Activated T-helper 1 cell treated with anti-CD3 and anti-CD28 coated beads, Interleukin-12 subunit alpha, Interleukin-12 subunit beta, Interleukin-2, Interleukin-4 antibody, amounts not matched to agents 30 ng/mL and 10 ng/mL and 1 ng/mL, durations not matched to agents 14 hours and 24 hours and 36 hours (primary cell): Measurements from ENCODE around the gene SPECC1L. TPM values are rescaled to one million over a fixed set of nuclear protein-coding genes. Genes with fewer than 3 reads are reported as not detected.

Experiments
- DNase-seq: peaks from one replicate; pipeline ENCODE4 v3.0.0; 2021; ENCODE audit warnings: low spot score
- H3K27ac Mint-ChIP-seq: one replicate; pipeline ENCODE4 v1.8.0; 2021; ENCODE audit warnings: mild to moderate bottlenecking, mixed read lengths
- H3K27me3 Mint-ChIP-seq: one replicate; pipeline ENCODE4 v1.8.0; 2022; ENCODE audit warnings: mild to moderate bottlenecking, moderate library complexity, mixed read lengths; ENCODE audit not compliant: insufficient read depth
- H3K36me3 Mint-ChIP-seq: one replicate; pipeline ENCODE4 v1.8.0; 2021; ENCODE audit warnings: low read depth, mixed read lengths
- H3K4me1 Mint-ChIP-seq: one replicate; pipeline ENCODE4 v1.8.0; 2021; ENCODE audit warnings: low read depth, mixed read lengths
- H3K4me3 Mint-ChIP-seq: one replicate; pipeline ENCODE4 v1.8.0; 2021; ENCODE audit warnings: mild to moderate bottlenecking, moderate library complexity, mixed read lengths
- H3K9me3 Mint-ChIP-seq: one replicate; pipeline ENCODE4 v1.8.0; 2021; ENCODE audit warnings: mixed read lengths
- intact Hi-C: fragments of 100-400 bp; cut with micrococcal nuclease; formaldehyde crosslinking; loops from one replicate; pipeline ENCODE4 v1.15.1; 2024
- total RNA-seq: library from RNA; stranded (reverse); gene quantifications from 2 replicates; pipeline ENCODE4 v1.2.3, GENCODE V29; 2022

SPECC1L gene
- total RNA-seq, 1 donor from 2014 or later = 40.3 TPM

- no peak overlapping the region for H3K27ac Mint-ChIP-seq
- peaks cover 15% of the 10 kb centered on the region for H3K36me3 Mint-ChIP-seq
- peaks cover 10% of the 10 kb centered on the region for H3K4me1 Mint-ChIP-seq
- intact Hi-C loops = no loop called here
- H3K9me3 Mint-ChIP-seq = no peaks in the 10 kb centered on the region
- no peaks in the 10 kb centered on the region for H3K27me3 Mint-ChIP-seq
- H3K4me3 Mint-ChIP-seq = no peak overlapping the region
- DNase-seq = no peak
Measured at GRCh38 chr22:24339452-24339747, 68.8 kb downstream of the SPECC1L start.

- no peaks in the 10 kb centered on the region for H3K27me3 Mint-ChIP-seq
- intact Hi-C loops = no loop called here
- H3K36me3 Mint-ChIP-seq = peaks cover 15% of the 10 kb centered on the region
- H3K9me3 Mint-ChIP-seq = no peaks in the 10 kb centered on the region
- H3K27ac Mint-ChIP-seq = no peak overlapping the region
- no peak for DNase-seq
- no peaks in the 10 kb centered on the region for H3K4me1 Mint-ChIP-seq
- no peak overlapping the region for H3K4me3 Mint-ChIP-seq
Measured at GRCh38 chr22:24341627-24342026, 71.0 kb downstream of the SPECC1L start.

- no peak overlapping the region for H3K27ac Mint-ChIP-seq
- intact Hi-C loops = no loop called here
- H3K27me3 Mint-ChIP-seq = no peaks in the 10 kb centered on the region
- no peaks in the 10 kb centered on the region for H3K4me1 Mint-ChIP-seq
- H3K9me3 Mint-ChIP-seq = peaks cover 12% of the 10 kb centered on the region
- H3K4me3 Mint-ChIP-seq = no peak overlapping the region
- peaks cover 42% of the 10 kb centered on the region for H3K36me3 Mint-ChIP-seq
- DNase-seq = no peak
Measured at GRCh38 chr22:24350627-24351026, 80.0 kb downstream of the SPECC1L start.

- Mint-ChIP-seq H3K27me3 (no peaks in the 10 kb centered on the region), H3K4me3 (no peak overlapping the region), H3K27ac (no peak overlapping the region), H3K36me3 (peaks cover 38% of the 10 kb centered on the region), H3K4me1 (peaks cover 4% of the 10 kb centered on the region), H3K9me3 (peaks cover 12% of the 10 kb centered on the region)
- intact Hi-C loops = no loop called here
- DNase-seq = no peak
Measured at GRCh38 chr22:24353121-24353520, 82.5 kb downstream of the SPECC1L start.

GRCh38 chr22:24355574-24355973 lies 84.9 kb downstream of the SPECC1L start:
- peaks cover 39% of the 10 kb centered on the region for H3K36me3 Mint-ChIP-seq
- intact Hi-C loops = no loop called here
- H3K27me3 Mint-ChIP-seq = no peaks in the 10 kb centered on the region
- H3K4me1 Mint-ChIP-seq = peaks cover 4% of the 10 kb centered on the region
- DNase-seq = no peak
- H3K27ac Mint-ChIP-seq = no peak overlapping the region
- H3K9me3 Mint-ChIP-seq = peaks cover 12% of the 10 kb centered on the region
- no peak overlapping the region for H3K4me3 Mint-ChIP-seq

- Mint-ChIP-seq H3K9me3 (peaks cover 12% of the 10 kb centered on the region), H3K27me3 (no peaks in the 10 kb centered on the region)
Measured at GRCh38 chr22:24357547-24357946, 86.9 kb downstream of the SPECC1L start.

DNA sequence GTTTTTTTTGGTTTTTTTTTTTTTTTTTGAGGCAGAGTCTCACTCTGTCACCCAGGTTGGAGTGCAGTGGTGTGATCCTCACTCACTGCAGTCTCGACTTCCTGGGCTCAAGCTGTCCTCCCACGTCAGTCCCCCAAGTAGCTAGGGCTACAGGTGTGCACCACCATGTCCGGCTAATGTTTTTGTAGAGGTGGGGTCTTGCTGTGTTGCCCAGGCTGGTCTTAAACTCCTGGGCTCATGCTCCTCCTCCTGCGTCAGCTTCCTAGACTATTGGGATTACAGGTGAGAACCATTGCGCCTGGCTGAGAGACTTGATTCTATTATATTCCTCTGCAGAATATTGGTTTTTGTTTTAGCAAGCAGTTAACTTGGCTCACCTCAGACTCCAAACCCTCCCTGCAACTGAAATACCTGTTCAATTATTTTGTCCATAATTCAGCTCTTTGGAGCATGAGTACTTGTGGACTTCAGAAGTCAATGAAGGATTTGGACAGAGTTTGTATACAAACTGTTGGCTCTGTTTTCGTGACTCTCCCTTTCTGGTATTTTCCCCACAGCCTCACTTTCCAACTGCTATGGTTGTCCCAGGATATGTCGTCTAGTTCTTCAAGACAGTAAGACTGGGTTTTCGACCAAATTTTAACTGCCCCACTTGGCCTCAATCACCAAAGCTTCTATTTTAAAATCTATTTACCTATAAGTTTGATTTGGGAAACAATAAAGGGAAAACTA lies 87.6 kb downstream of the SPECC1L start:
- Mint-ChIP-seq H3K4me3 (no peak overlapping the region), H3K27ac (no peak overlapping the region), H3K4me1 (peaks cover 4% of the 10 kb centered on the region), H3K36me3 (peaks cover 32% of the 10 kb centered on the region), H3K9me3 (peaks cover 5% of the 10 kb centered on the region), H3K27me3 (no peaks in the 10 kb centered on the region)
- DNase-seq = no peak
- intact Hi-C loops = no loop called here

More at GRCh38 chr22:24357547-24357946, 86.9 kb downstream of the SPECC1L start:
- Mint-ChIP-seq H3K36me3 (peaks cover 34% of the 10 kb centered on the region), H3K27ac (no peak overlapping the region), H3K4me3 (no peak overlapping the region), H3K4me1 (peaks cover 4% of the 10 kb centered on the region)
- intact Hi-C loops = no loop called here
- DNase-seq = no peak

DNA sequence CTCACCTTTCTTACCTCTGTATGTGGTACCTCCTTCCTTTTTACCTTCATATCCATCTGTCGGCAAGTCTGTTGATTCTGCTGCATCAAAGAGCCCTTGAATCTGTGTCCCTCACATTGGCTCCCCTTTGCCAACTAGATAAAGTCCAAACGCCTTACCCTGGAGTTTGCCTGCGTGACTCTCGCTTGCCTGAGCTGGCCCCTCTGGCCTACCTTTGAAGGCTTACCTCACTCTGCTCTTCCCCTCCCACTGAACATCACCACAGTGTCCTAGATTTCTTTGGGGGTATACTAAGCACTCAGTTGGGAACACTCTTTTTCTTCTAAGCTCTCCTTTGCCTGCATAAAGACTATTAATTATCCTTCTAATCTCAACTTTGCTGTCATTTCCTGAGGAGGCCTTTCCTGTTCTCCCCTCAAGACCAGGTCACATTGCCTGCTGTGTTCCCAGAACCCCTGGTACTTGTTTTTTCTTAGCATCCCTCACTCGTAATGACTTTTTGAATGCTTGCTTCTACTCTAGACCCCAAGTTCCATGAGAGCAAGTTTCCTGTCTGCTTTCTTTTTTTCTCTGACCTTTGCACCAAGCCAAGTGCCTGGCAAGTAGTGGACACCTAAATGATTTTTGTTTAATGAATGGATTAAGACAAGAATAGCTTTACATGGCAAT lies 89.0 kb downstream of the SPECC1L start:
- Mint-ChIP-seq H3K9me3 (no peaks in the 10 kb centered on the region), H3K4me3 (no peak overlapping the region), H3K27ac (no peak overlapping the region), H3K4me1 (peaks cover 4% of the 10 kb centered on the region), H3K27me3 (no peaks in the 10 kb centered on the region), H3K36me3 (peaks cover 22% of the 10 kb centered on the region)
- no peak for DNase-seq
- intact Hi-C loops = no loop called here

- Mint-ChIP-seq H3K4me1 (no peaks in the 10 kb centered on the region), H3K4me3 (no peak overlapping the region), H3K27me3 (no peaks in the 10 kb centered on the region), H3K36me3 (peaks cover 29% of the 10 kb centered on the region), H3K9me3 (no peaks in the 10 kb centered on the region), H3K27ac (no peak overlapping the region)
- DNase-seq = no peak
- intact Hi-C loops = no loop called here
Measured at GRCh38 chr22:24361976-24362646, 91.5 kb downstream of the SPECC1L start.

DNA sequence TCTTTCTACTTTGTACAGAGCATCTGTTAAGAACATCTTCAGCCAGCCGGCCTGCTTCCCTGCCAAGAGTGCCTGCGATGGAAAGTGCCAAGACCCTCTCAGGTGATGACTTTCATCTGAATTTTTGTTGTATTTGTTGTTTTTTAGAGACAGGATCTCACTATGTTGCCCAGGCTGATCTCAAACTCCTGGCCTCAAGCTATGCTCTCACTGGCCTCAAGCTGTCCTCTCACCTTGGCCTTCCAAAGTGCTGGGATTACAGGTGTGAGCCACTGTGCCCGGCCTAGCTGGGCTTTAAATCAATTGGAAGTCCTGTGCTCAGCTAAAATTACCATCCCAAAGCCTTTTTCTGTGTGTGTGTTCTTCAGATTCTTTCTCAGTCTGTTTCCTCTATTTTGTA lies 92.6 kb downstream of the SPECC1L start:
- no peak for DNase-seq
- no peak overlapping the region for H3K27ac Mint-ChIP-seq
- no peaks in the 10 kb centered on the region for H3K4me1 Mint-ChIP-seq
- no peak overlapping the region for H3K4me3 Mint-ChIP-seq
- no peaks in the 10 kb centered on the region for H3K9me3 Mint-ChIP-seq
- peaks cover 36% of the 10 kb centered on the region for H3K36me3 Mint-ChIP-seq
- H3K27me3 Mint-ChIP-seq = no peaks in the 10 kb centered on the region
- intact Hi-C loops = no loop called here

DNA sequence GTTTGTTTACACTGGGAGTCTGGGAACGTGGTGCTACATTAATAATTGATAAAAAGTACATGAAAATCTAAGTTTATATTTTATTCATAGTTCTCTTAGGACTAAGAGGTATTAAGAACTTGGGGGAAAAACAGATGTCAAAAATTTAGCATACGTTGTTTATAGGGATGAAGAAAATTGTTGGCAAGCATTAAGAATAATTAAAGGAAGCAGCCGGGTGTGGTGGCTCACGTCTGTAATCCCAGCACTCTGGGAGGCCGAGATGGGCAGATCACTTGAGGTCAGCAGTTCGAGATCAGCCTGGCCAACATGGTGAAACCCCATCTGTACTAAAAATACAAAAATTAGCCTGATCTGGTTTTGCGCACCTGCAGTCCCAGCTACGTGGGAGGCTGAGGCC lies 96.1 kb downstream of the SPECC1L start:
- Mint-ChIP-seq H3K4me3 (no peak overlapping the region), H3K4me1 (no peaks in the 10 kb centered on the region), H3K9me3 (no peaks in the 10 kb centered on the region), H3K27ac (no peak overlapping the region), H3K27me3 (no peaks in the 10 kb centered on the region), H3K36me3 (peaks cover 51% of the 10 kb centered on the region)
- intact Hi-C loops = no loop called here
- DNase-seq = no peak

GRCh38 chr22:24367841-24368240 lies 97.2 kb downstream of the SPECC1L start:
- Mint-ChIP-seq H3K27me3 (no peaks in the 10 kb centered on the region), H3K4me3 (no peak overlapping the region), H3K27ac (no peak overlapping the region), H3K36me3 (peaks cover 55% of the 10 kb centered on the region), H3K4me1 (no peaks in the 10 kb centered on the region), H3K9me3 (no peaks in the 10 kb centered on the region)
- DNase-seq = no peak
- intact Hi-C loops = no loop called here

DNA sequence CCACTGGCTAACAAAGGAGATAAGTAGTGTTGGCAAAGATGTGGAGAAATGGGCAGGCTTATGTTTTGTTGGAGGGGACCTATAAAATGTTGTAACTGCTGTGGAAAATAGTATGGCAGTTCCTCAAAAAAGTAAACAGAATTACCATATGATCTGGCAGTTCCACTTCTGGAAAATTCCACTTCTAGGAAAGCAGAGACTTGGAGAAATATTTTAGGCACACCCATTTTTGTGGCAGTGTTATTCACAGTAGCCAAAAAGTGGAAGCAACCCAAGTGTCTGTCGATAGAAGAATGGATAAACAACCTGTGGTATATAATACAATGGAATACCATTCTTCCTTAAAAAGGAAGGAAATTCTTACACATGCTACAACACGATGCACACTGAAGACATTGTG lies 99.8 kb downstream of the SPECC1L start:
- no peak overlapping the region for H3K27ac Mint-ChIP-seq
- no peak overlapping the region for H3K4me3 Mint-ChIP-seq
- H3K36me3 Mint-ChIP-seq = peaks cover 66% of the 10 kb centered on the region
- DNase-seq = no peak
- no peaks in the 10 kb centered on the region for H3K27me3 Mint-ChIP-seq
- intact Hi-C loops = no loop called here
- peaks cover 5% of the 10 kb centered on the region for H3K9me3 Mint-ChIP-seq
- no peaks in the 10 kb centered on the region for H3K4me1 Mint-ChIP-seq
